K562 (cell line): ENCODE measurements around the gene PTPMT1. TPM values are rescaled to one million over a fixed set of nuclear protein-coding genes. Genes with fewer than 3 reads are reported as not detected.

Source experiments
- BDP1 ChIP-seq: IDR thresholded peaks from 3 replicates; pipeline ENCODE4 v1.6.1; 2011; ENCODE audit not compliant: insufficient read length, insufficient read depth
- C11orf30 ChIP-seq: fragments of 450-650 bp; IDR thresholded peaks from 2 replicates; pipeline ENCODE4 v1.6.1; 2016; ENCODE audit warnings: low read depth, mild to moderate bottlenecking
- ETS2 ChIP-seq: IDR thresholded peaks from 2 replicates; pipeline ENCODE4 v1.6.1; 2016; ENCODE audit warnings: borderline replicate concordance, missing genetic modification characterization, mild to moderate bottlenecking, moderate library complexity, missing compliant biosample characterization; ENCODE audit not compliant: poor library complexity, severe bottlenecking
- FOXJ2 ChIP-seq: fragments of 200-800 bp; sonication (Bioruptor generic); IDR thresholded peaks from 2 replicates; pipeline ENCODE4 v1.6.1; 2016; ENCODE audit warnings: missing genetic modification characterization, missing compliant biosample characterization
- HMGXB4 ChIP-seq: sonication (generic); formaldehyde crosslinking; IDR thresholded peaks from 2 replicates; pipeline ENCODE4 v1.8.1; 2023; ENCODE audit warnings: mild to moderate bottlenecking, missing genetic modification reagents
- L3MBTL2 ChIP-seq: fragments of 450-650 bp; IDR thresholded peaks from 2 replicates; pipeline ENCODE4 v1.6.1; 2016; ENCODE audit warnings: mild to moderate bottlenecking, moderate library complexity
- MYC ChIP-seq, 2 experiments: fragments of 250-450 bp in 1 of 2; sonication (Bioruptor Pico) in 1 of 2; IDR thresholded peaks; 2 replicates each; pipeline versions ENCODE4 v1.5.1 to v1.6.1; 2012 to 2021; ENCODE audit warnings: low read depth in 2 of 2, borderline replicate concordance in 1 of 2, improper control_type of control experiment in 1 of 2, low read length in 1 of 2, mild to moderate bottlenecking in 1 of 2, moderate library complexity in 1 of 2
- PHF20 ChIP-seq: fragments of 450-650 bp; IDR thresholded peaks from 2 replicates; pipeline ENCODE4 v1.6.1; 2018; ENCODE audit not compliant: partially characterized antibody
- PRDM10 ChIP-seq: fragments of 450-650 bp; IDR thresholded peaks from 2 replicates; pipeline ENCODE4 v1.6.1; 2018; ENCODE audit not compliant: partially characterized antibody
- RBM17 ChIP-seq: fragments of 200-400 bp; formaldehyde crosslinking; IDR thresholded peaks from 2 replicates; pipeline ENCODE4 v1.6.1; 2017; ENCODE audit warnings: low read depth, mild to moderate bottlenecking, low read length, borderline replicate concordance
- SMAD4 ChIP-seq: fragments of 250-450 bp; sonication (Bioruptor Pico); conservative IDR thresholded peaks from 2 replicates; pipeline ENCODE4 v1.8.0; 2021; ENCODE audit warnings: inconsistent platforms, mild to moderate bottlenecking, moderate library complexity
- TRIM24 ChIP-seq, 2 experiments: fragments of 450-650 bp; IDR thresholded peaks; 2 replicates each; pipeline ENCODE4 v1.6.1; 2016
- TSC22D4 ChIP-seq: fragments of 450-650 bp; IDR thresholded peaks from 2 replicates; pipeline ENCODE4 v1.6.1; 2016; ENCODE audit warnings: missing genetic modification characterization, missing biosample characterization, control low read depth
- VEZF1 ChIP-seq: fragments of 200-800 bp; sonication (Bioruptor generic); IDR thresholded peaks from 2 replicates; pipeline ENCODE4 v1.6.1; 2017; ENCODE audit warnings: missing genetic modification characterization, missing compliant biosample characterization
- ZBTB11 ChIP-seq, 3 experiments: fragments of 200-800 bp in 1 of 3; fragments of 250-450 bp in 1 of 3; fragments of 450-650 bp in 1 of 3; sonication (Bioruptor Pico) in 1 of 3; sonication (Bioruptor generic) in 1 of 3; formaldehyde crosslinking in 1 of 3; IDR thresholded peaks; 2 replicates each; pipeline versions ENCODE4 v1.6.1 to v1.8.0; 2016 to 2022; ENCODE audit warnings: mild to moderate bottlenecking in 2 of 3, missing genetic modification characterization in 2 of 3, missing compliant biosample characterization in 1 of 3, moderate library complexity in 1 of 3
- polyA plus RNA-seq, 8 experiments: library from polyadenylated mRNA; depleted of rRNA in 4 of 8; stranded (reverse) in 5 of 8; unstranded in 3 of 8; fragments of >200 nt; fragmentation: Nextera tagmentation in 2 of 8; fragmentation: Illumina TruSeq in 1 of 8; extraction: Ambion mirVana in 2 of 8; extraction: Trizol in 1 of 8; gene quantifications; 2 replicates each; pipeline versions ENCODE4 v1.2.1 to v1.2.3, GENCODE V29; 2011 to 2014; ENCODE audit warnings: inconsistent platforms in 1 of 8, missing spikeins in 1 of 8
- total RNA-seq, 7 experiments: library from RNA; depleted of rRNA in 6 of 7; stranded (reverse); fragments of >200 nt in 6 of 7; fragmentation: Illumina TruSeq in 2 of 7; extraction: Trizol in 2 of 7; gene quantifications; 2 replicates each; pipeline versions ENCODE4 v1.2.1 to v1.2.3, GENCODE V29; 2011 to 2021; ENCODE audit warnings: low replicate concordance in 1 of 7

Gene PTPMT1
- total and polyA plus RNA-seq, 9 of the 15 experiments (the other 6 are each of a cell fraction or from before 2014, with no cell fraction given), result 10.4 to 140 (median 67.2) TPM

GRCh38 chr11:47552566-47553405 is 12.6 kb upstream of the PTPMT1 start, which contains the start of gene CELF1 (continued):
- TF ChIP-seq C11orf30, result no peak
- no peak for TF ChIP-seq TRIM24 (IDR thresholded peaks at IDR 0.05)
- peak; percentile 12; the same call in 1 of the 2 replicates for TF ChIP-seq L3MBTL2
- peak; percentile 35 to 87 (median 59); a peak in 5 of 6 replicates for TF ChIP-seq ZBTB11 (CRISPR knock-in tag; IDR thresholded peaks at IDR 0.05)
- no peak for TF ChIP-seq BDP1
- peak; percentile 100 for TF ChIP-seq VEZF1 (CRISPR knock-in tag)
- TF ChIP-seq HMGXB4 (CRISPR knock-in tag), result peak; percentile 47
- TF ChIP-seq PRDM10, result peak; percentile 53
- TF ChIP-seq MYC (IDR thresholded peaks at IDR 0.05; ENCODE audit: low read depth, low read length), result peak; percentile 69; the same call in 1 of the 2 replicates
- peak; percentile 78; the same call in 1 of the 2 replicates for TF ChIP-seq MYC (CRISPR knock-in tag; IDR thresholded peaks at IDR 0.05; ENCODE audit: borderline replicate concordance, low read depth)
- TF ChIP-seq TSC22D4 (tag), result no peak
- peak; percentile 54; the same call in 1 of the 2 replicates for TF ChIP-seq SMAD4
- no peak for TF ChIP-seq PHF20
- no peak for TF ChIP-seq RBM17
- TF ChIP-seq ETS2 (tag), result no peak
- TF ChIP-seq FOXJ2 (tag), result no peak
